ENCODE data around the gene RUFY3.

Gene RUFY3

DNA sequence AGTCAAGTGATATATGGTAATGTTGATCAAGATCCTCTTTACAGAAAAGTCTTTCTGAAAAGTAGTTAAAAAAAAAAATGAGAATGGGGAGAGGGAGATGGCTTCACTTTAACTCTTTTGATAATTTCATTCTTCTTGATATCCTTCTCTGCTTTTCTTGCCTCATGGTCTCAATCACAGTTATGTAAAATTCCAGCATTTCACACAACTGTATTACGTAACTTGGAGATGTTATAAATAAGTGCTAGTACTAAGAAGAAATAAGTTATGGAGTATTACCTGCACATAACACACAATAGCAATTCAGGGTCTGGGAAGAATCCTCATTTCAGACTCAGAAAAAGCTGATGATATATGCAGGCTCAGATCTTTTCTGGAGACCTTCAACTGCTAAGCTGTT is 22.0 kb downstream of the RUFY3 start:
- Histone ChIP-seq H3K4me2 (ENCODE audit: insufficient read depth, low read length, poor library complexity, severe bottlenecking) (no peak overlapping the region), H3K4me1 (ENCODE audit: control insufficient read depth in 2 of 2, insufficient read depth in 1 of 2, low read depth in 1 of 2, low read length in 2 of 2) (peaks cover 9 to 19% of the 10 kb centered on the region in 2 donors), H2AFZ (ENCODE audit: low read length) (no peak overlapping the region), H4K91ac (ENCODE audit: low read depth, low read length, poor library complexity) (no peak overlapping the region), H4K8ac (ENCODE audit: low read depth, low read length) (no peak overlapping the region), H2AK5ac (ENCODE audit: low read depth, low read length) (no peak overlapping the region), H3K36me3 (replicated peaks in 1 of 2; ENCODE audit: control insufficient read depth in 2 of 2, insufficient read depth in 2 of 2, low read length in 2 of 2) (peaks cover 2 to 32% of the 10 kb centered on the region in 2 donors), H3K23ac (ENCODE audit: low read depth, low read length, poor library complexity) (no peak overlapping the region), H3K14ac (ENCODE audit: low read length) (no peak overlapping the region), H2BK120ac (ENCODE audit: low read depth, low read length) (no peak overlapping the region), H3K4me3 (ENCODE audit: low read length in 2 of 2) (no peak overlapping the region), H2BK5ac (ENCODE audit: low read length) (no peak overlapping the region), H3K27ac (replicated peaks; ENCODE audit: low read length) (no peak overlapping the region), H2BK15ac (ENCODE audit: low read length) (no peak overlapping the region), H2BK12ac (ENCODE audit: low read length) (no peak overlapping the region), H3K9ac (ENCODE audit: low read depth, low read length, poor library complexity) (no peak overlapping the region), H3K4ac (ENCODE audit: low read length) (no peak overlapping the region), H3K79me1 (ENCODE audit: low read depth, low read length) (peaks cover 4% of the 10 kb centered on the region), H3K27me3 (ENCODE audit: control insufficient read depth in 3 of 3, insufficient read depth in 3 of 3, low read depth in 1 of 3, low read length in 3 of 3) (no peaks in the 10 kb centered on the region), H3K18ac (ENCODE audit: low read length) (no peak overlapping the region), H3K9me3 (replicated peaks in 1 of 2; ENCODE audit: control insufficient read depth in 2 of 2, insufficient read depth in 1 of 2, low read depth in 1 of 2, low read length in 2 of 2) (no peaks in the 10 kb centered on the region)
- no CpG with 5 or more reads among the region's 1 CpG for WGBS, 2 donors (ENCODE audit: extremely low coverage in 2 of 2, insufficient read length in 2 of 2, insufficient replicate concordance in 1 of 2)
- DNase-seq (ENCODE audit: low spot score) = no peak

DNA sequence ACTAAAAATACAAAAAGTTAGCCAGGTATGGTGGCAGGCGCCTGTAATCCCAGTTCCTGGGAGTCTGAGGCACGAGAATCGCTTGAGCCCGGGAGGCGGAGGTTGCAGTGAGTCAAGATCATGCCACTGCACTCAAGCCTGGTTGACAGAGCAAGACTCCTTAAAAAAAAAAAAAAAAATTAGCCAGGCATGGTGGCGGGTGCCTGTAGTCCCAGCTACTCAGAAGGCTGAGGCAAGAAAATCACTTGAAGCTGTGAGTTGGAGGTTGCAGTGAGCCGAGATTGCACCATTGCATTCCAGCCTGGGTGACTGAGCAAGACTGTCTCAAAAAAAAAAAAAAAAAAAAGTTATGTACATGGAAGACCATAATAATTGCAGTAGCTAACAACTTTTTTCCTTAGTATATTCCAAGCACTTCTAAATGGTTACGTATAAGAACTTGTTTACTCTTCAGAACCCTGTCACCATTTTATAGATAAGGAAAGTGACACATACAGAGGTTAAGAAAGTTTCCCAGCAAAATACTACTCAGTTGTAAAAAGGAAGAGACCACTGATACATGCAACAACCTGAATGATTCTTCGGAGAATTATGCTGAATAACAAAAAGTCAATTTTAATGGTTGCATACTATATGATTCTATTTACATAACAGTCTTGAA is 24.5 kb downstream of the RUFY3 start:
- Histone ChIP-seq H3K14ac (ENCODE audit: low read length) (no peak overlapping the region), H3K18ac (ENCODE audit: low read length) (no peak overlapping the region), H3K79me1 (ENCODE audit: low read depth, low read length) (peaks cover 6% of the 10 kb centered on the region), H2BK15ac (ENCODE audit: low read length) (no peak overlapping the region), H3K4me2 (ENCODE audit: insufficient read depth, low read length, poor library complexity, severe bottlenecking) (no peak overlapping the region), H3K4me1 (ENCODE audit: control insufficient read depth in 2 of 2, insufficient read depth in 1 of 2, low read depth in 1 of 2, low read length in 2 of 2) (peaks cover 7 to 9% of the 10 kb centered on the region in 2 donors), H3K4me3 (ENCODE audit: low read length in 2 of 2) (no peak overlapping the region), H4K8ac (ENCODE audit: low read depth, low read length) (no peak overlapping the region), H3K27ac (replicated peaks; ENCODE audit: low read length) (no peak overlapping the region), H2AK5ac (ENCODE audit: low read depth, low read length) (no peak overlapping the region), H2AFZ (ENCODE audit: low read length) (no peak overlapping the region), H3K9ac (ENCODE audit: low read depth, low read length, poor library complexity) (no peak overlapping the region), H4K91ac (ENCODE audit: low read depth, low read length, poor library complexity) (no peak overlapping the region), H2BK5ac (ENCODE audit: low read length) (no peak overlapping the region), H3K23ac (ENCODE audit: low read depth, low read length, poor library complexity) (no peak overlapping the region), H3K4ac (ENCODE audit: low read length) (no peak overlapping the region), H2BK120ac (ENCODE audit: low read depth, low read length) (no peak overlapping the region), H2BK12ac (ENCODE audit: low read length) (no peak overlapping the region), H3K27me3 (ENCODE audit: control insufficient read depth in 3 of 3, insufficient read depth in 3 of 3, low read depth in 1 of 3, low read length in 3 of 3) (no peaks in the 10 kb centered on the region), H3K36me3 (replicated peaks in 1 of 2; ENCODE audit: control insufficient read depth in 2 of 2, insufficient read depth in 2 of 2, low read length in 2 of 2) (peaks cover 2 to 39% of the 10 kb centered on the region in 2 donors), H3K9me3 (replicated peaks in 1 of 2; ENCODE audit: control insufficient read depth in 2 of 2, insufficient read depth in 1 of 2, low read depth in 1 of 2, low read length in 2 of 2) (no peaks in the 10 kb centered on the region)
- no peak for DNase-seq (ENCODE audit: low spot score)
- WGBS, 2 donors (ENCODE audit: extremely low coverage in 2 of 2, insufficient read length in 2 of 2, insufficient replicate concordance in 1 of 2) = no CpG with 5 or more reads among the region's 9 CpGs

GRCh38 chr4:70747874-70748273 is 26.1 kb downstream of the RUFY3 start:
- Histone ChIP-seq H3K4me1 (ENCODE audit: control insufficient read depth in 2 of 2, insufficient read depth in 1 of 2, low read depth in 1 of 2, low read length in 2 of 2) (no peaks in the 10 kb centered on the region), H3K9ac (ENCODE audit: low read depth, low read length, poor library complexity) (no peak overlapping the region), H2AFZ (ENCODE audit: low read length) (no peak overlapping the region), H3K4me3 (ENCODE audit: low read length in 2 of 2) (no peak overlapping the region), H3K9me3 (replicated peaks in 1 of 2; ENCODE audit: control insufficient read depth in 2 of 2, insufficient read depth in 1 of 2, low read depth in 1 of 2, low read length in 2 of 2) (no peaks in the 10 kb centered on the region), H2BK5ac (ENCODE audit: low read length) (no peak overlapping the region), H2BK120ac (ENCODE audit: low read depth, low read length) (no peak overlapping the region), H3K18ac (ENCODE audit: low read length) (no peak overlapping the region), H3K79me1 (ENCODE audit: low read depth, low read length) (peaks cover 6% of the 10 kb centered on the region), H3K23ac (ENCODE audit: low read depth, low read length, poor library complexity) (no peak overlapping the region), H3K27me3 (ENCODE audit: control insufficient read depth in 3 of 3, insufficient read depth in 3 of 3, low read depth in 1 of 3, low read length in 3 of 3) (no peaks in the 10 kb centered on the region), H4K8ac (ENCODE audit: low read depth, low read length) (no peak overlapping the region), H3K36me3 (replicated peaks in 1 of 2; ENCODE audit: control insufficient read depth in 2 of 2, insufficient read depth in 2 of 2, low read length in 2 of 2) (peaks cover 2 to 39% of the 10 kb centered on the region in 2 donors), H3K4ac (ENCODE audit: low read length) (no peak overlapping the region), H2BK15ac (ENCODE audit: low read length) (no peak overlapping the region), H2BK12ac (ENCODE audit: low read length) (no peak overlapping the region), H3K27ac (replicated peaks; ENCODE audit: low read length) (no peak overlapping the region), H3K14ac (ENCODE audit: low read length) (no peak overlapping the region), H4K91ac (ENCODE audit: low read depth, low read length, poor library complexity) (no peak overlapping the region), H3K4me2 (ENCODE audit: insufficient read depth, low read length, poor library complexity, severe bottlenecking) (no peak overlapping the region), H2AK5ac (ENCODE audit: low read depth, low read length) (no peak overlapping the region)
- no peak for DNase-seq (ENCODE audit: low spot score)
- no CpG with 5 or more reads among the region's 3 CpGs for WGBS, 2 donors (ENCODE audit: extremely low coverage in 2 of 2, insufficient read length in 2 of 2, insufficient replicate concordance in 1 of 2)

DNA sequence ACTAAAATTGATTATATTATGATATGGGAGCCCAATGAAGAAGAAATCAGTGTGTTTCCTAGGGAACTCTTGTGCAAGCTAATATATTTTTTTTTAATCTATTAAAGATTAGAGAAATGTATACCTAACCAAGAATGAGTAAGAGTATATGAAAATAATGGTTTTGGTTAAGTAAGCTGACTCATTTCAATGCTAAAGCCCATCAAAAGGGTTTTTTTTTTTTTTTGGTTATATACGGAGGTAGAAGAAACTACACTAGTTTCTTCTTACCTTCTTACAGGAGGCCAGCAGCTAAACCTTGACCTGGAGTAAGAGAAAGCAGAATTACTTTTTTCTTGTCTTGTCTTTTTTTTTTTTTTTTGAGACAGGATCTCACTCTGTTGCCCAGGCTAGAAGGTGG is 27.5 kb downstream of the RUFY3 start:
- H3K79me1 ChIP-seq (ENCODE audit: low read depth, low read length) = peaks cover 6% of the 10 kb centered on the region
- no peak for DNase-seq (ENCODE audit: low spot score)

More for the DNA sequence above, 27.5 kb downstream of the RUFY3 start:
- no peak overlapping the region for H2BK15ac ChIP-seq (ENCODE audit: low read length)
- no peak overlapping the region for H3K4me2 ChIP-seq (ENCODE audit: insufficient read depth, low read length, poor library complexity, severe bottlenecking)
- no peak overlapping the region for H3K27ac ChIP-seq (replicated peaks; ENCODE audit: low read length)
- no peak overlapping the region for H3K18ac ChIP-seq (ENCODE audit: low read length)
- H3K36me3 ChIP-seq (replicated peaks in 1 of 2; ENCODE audit: control insufficient read depth in 2 of 2, insufficient read depth in 2 of 2, low read length in 2 of 2) = peaks cover 2 to 40% of the 10 kb centered on the region in 2 donors
- H3K4me1 ChIP-seq (ENCODE audit: control insufficient read depth in 2 of 2, insufficient read depth in 1 of 2, low read depth in 1 of 2, low read length in 2 of 2) = no peaks in the 10 kb centered on the region
- WGBS, 2 donors (ENCODE audit: extremely low coverage in 2 of 2, insufficient read length in 2 of 2, insufficient replicate concordance in 1 of 2) = no CpG with 5 or more reads among the region's 1 CpG
- H2AK5ac ChIP-seq (ENCODE audit: low read depth, low read length) = no peak overlapping the region
- no peak overlapping the region for H3K23ac ChIP-seq (ENCODE audit: low read depth, low read length, poor library complexity)
- H4K91ac ChIP-seq (ENCODE audit: low read depth, low read length, poor library complexity) = no peak overlapping the region
- no peak overlapping the region for H2AFZ ChIP-seq (ENCODE audit: low read length)
- no peak overlapping the region for H3K4ac ChIP-seq (ENCODE audit: low read length)
- H3K9me3 ChIP-seq (replicated peaks in 1 of 2; ENCODE audit: control insufficient read depth in 2 of 2, insufficient read depth in 1 of 2, low read depth in 1 of 2, low read length in 2 of 2) = no peaks in the 10 kb centered on the region
- no peak overlapping the region for H3K4me3 ChIP-seq (ENCODE audit: low read length in 2 of 2)
- H3K14ac ChIP-seq (ENCODE audit: low read length) = no peak overlapping the region
- H3K9ac ChIP-seq (ENCODE audit: low read depth, low read length, poor library complexity) = no peak overlapping the region
- H4K8ac ChIP-seq (ENCODE audit: low read depth, low read length) = no peak overlapping the region
- H2BK5ac ChIP-seq (ENCODE audit: low read length) = no peak overlapping the region
- no peak overlapping the region for H2BK12ac ChIP-seq (ENCODE audit: low read length)
- H3K27me3 ChIP-seq (ENCODE audit: control insufficient read depth in 3 of 3, insufficient read depth in 3 of 3, low read depth in 1 of 3, low read length in 3 of 3) = no peaks in the 10 kb centered on the region
- no peak overlapping the region for H2BK120ac ChIP-seq (ENCODE audit: low read depth, low read length)

All from neuronal stem cell (in vitro differentiated cells).